Nephron (organoid): ENCODE data around the gene CCDC171.
A peak's percentile ranks its signal among the peaks of the same experiment; 100 is the strongest.

ENCODE experiments used
- H3K27ac Mint-ChIP-seq, 3 experiments: 2 replicates each; pipeline ENCODE4 v1.8.0; 2020; ENCODE audit warnings: mixed read lengths in 3 of 3, mild to moderate bottlenecking in 2 of 3, moderate library complexity in 1 of 3
- H3K27me3 Mint-ChIP-seq: 2 replicates; pipeline ENCODE4 v1.8.0; 2021; ENCODE audit warnings: low read depth, mild to moderate bottlenecking, moderate library complexity, mixed read lengths
- H3K36me3 Mint-ChIP-seq: 2 replicates; pipeline ENCODE4 v1.8.0; 2020; ENCODE audit warnings: low read depth, mixed read lengths
- H3K4me1 Mint-ChIP-seq: 2 replicates; pipeline ENCODE4 v1.8.0; 2020; ENCODE audit warnings: mixed read lengths
- H3K4me3 Mint-ChIP-seq, 3 experiments: 2 replicates each; pipeline ENCODE4 v1.8.0; 2020; ENCODE audit warnings: mild to moderate bottlenecking in 3 of 3, mixed read lengths in 3 of 3, moderate library complexity in 2 of 3
- H3K9me3 Mint-ChIP-seq: 2 replicates; pipeline ENCODE4 v1.8.0; 2020; ENCODE audit warnings: mixed read lengths
- CTCF ChIP-seq, 3 experiments: fragments of 200-600 bp; sonication (generic); IDR thresholded peaks; one replicate each; pipeline ENCODE4 v1.5.0; 2021; ENCODE audit warnings: antibody characterized with exemption in 3 of 3; ENCODE audit not compliant: unreplicated experiment in 3 of 3

CCDC171 gene

GRCh38 chr9:15552636-15553527, at the start of gene CCDC171:
TSS of gene CCDC171 (plus strand) at chr9:15553043. CDS start at chr9:15564089, 11,046 bp downstream.
- H3K9me3 Mint-ChIP-seq = no peaks in the 10 kb centered on the region
- peak within 1 kb of the TSS; percentile 82 to 96 (median 94) for H3K27ac Mint-ChIP-seq
- no peak for TF ChIP-seq CTCF (IDR thresholded peaks at IDR 0.05; ENCODE audit: unreplicated experiment in 3 of 3)
- H3K36me3 Mint-ChIP-seq = peaks cover 14% of the 10 kb centered on the region
- H3K4me3 Mint-ChIP-seq = peak within 1 kb of the TSS; percentile 90 to 98 (median 91)
- no peaks in the 10 kb centered on the region for H3K4me1 Mint-ChIP-seq
- H3K27me3 Mint-ChIP-seq = no peaks in the 10 kb centered on the region

- H3K27ac Mint-ChIP-seq = no peak overlapping the region
- H3K36me3 Mint-ChIP-seq = peaks cover 50% of the 10 kb centered on the region
- no peaks in the 10 kb centered on the region for H3K9me3 Mint-ChIP-seq
- H3K4me1 Mint-ChIP-seq = peaks cover 20% of the 10 kb centered on the region
- H3K4me3 Mint-ChIP-seq = no peak overlapping the region
- H3K27me3 Mint-ChIP-seq = no peaks in the 10 kb centered on the region
- no peak for TF ChIP-seq CTCF (IDR thresholded peaks at IDR 0.05; ENCODE audit: unreplicated experiment in 3 of 3)
Observed at GRCh38 chr9:15505921-15506320, 46.9 kb upstream of the CCDC171 start.

- peak overlapping the region; percentile 87 to 91 (median 90) for H3K4me3 Mint-ChIP-seq
- peaks cover 3% of the 10 kb centered on the region for H3K27me3 Mint-ChIP-seq
- H3K9me3 Mint-ChIP-seq = no peaks in the 10 kb centered on the region
- TF ChIP-seq CTCF (IDR thresholded peaks at IDR 0.05; ENCODE audit: unreplicated experiment in 3 of 3) = no peak
- H3K36me3 Mint-ChIP-seq = peaks cover 26% of the 10 kb centered on the region
- peak overlapping the region; percentile 93 to 100 (median 93) for H3K27ac Mint-ChIP-seq
- peaks cover 34% of the 10 kb centered on the region for H3K4me1 Mint-ChIP-seq
Observed at GRCh38 chr9:15509931-15510788, 42.7 kb upstream of the CCDC171 start.

- Mint-ChIP-seq H3K27me3 (peaks cover 3% of the 10 kb centered on the region), H3K27ac (peak within 1 kb of the TSS; percentile 100), H3K4me1 (peaks cover 34% of the 10 kb centered on the region), H3K9me3 (no peaks in the 10 kb centered on the region), H3K36me3 (peaks cover 20% of the 10 kb centered on the region), H3K4me3 (peak within 1 kb of the TSS; percentile 90 to 91 (median 90))
- peak in 1 of 3 experiments; percentile 11 for TF ChIP-seq CTCF (IDR thresholded peaks at IDR 0.05; ENCODE audit: unreplicated experiment in 3 of 3)
Observed at GRCh38 chr9:15510789-15511575, 41.9 kb upstream of the CCDC171 start, which contains the start of gene PSIP1. TSS of gene PSIP1 (minus strand) at chr9:15510970. CDS start at chr9:15510188, 782 bp downstream.

GRCh38 chr9:15512204-15512603, 40.6 kb upstream of the CCDC171 start:
- H3K36me3 Mint-ChIP-seq = peaks cover 8% of the 10 kb centered on the region
- H3K4me1 Mint-ChIP-seq = peaks cover 34% of the 10 kb centered on the region
- no peaks in the 10 kb centered on the region for H3K9me3 Mint-ChIP-seq
- H3K27ac Mint-ChIP-seq = peak overlapping the region; percentile 41 to 100 (median 65)
- no peak for TF ChIP-seq CTCF (IDR thresholded peaks at IDR 0.05; ENCODE audit: unreplicated experiment in 3 of 3)
- peaks cover 3% of the 10 kb centered on the region for H3K27me3 Mint-ChIP-seq
- H3K4me3 Mint-ChIP-seq = peak overlapping the region; percentile 24 to 51 (median 31)
